K562 (cell line): ENCODE results near the gene CIAPIN1. TPM values are rescaled to one million over a fixed set of nuclear protein-coding genes. Genes with fewer than 3 reads are reported as not detected.

Experiments used
- ATAC-seq: fragments of 200-7000 bp; cut with Tn5 transposase; 3 replicates; pipeline ENCODE4 v1.9.1; 2020; ENCODE audit warnings: moderate library complexity
- BruUV-seq: library from RNA; stranded (reverse); fragments of 400-500 nt; replicated peaks from 2 replicates; lab custom pipeline; 2021; lab: Mats Ljungman, UMichigan
- CTCF ChIA-PET: fragments of 300-600 bp; formaldehyde crosslinking; extraction: SDS; loops from one replicate; lab custom pipeline; 2021; ENCODE audit warnings: low intra/inter-chr PET ratio; lab: Yijun Ruan, JAX
- POLR2A ChIA-PET: fragments of 300-600, 350-650 bp; sonication (Branson Sonifier 250); formaldehyde crosslinking; extraction: SDS; loops from one replicate; lab custom pipeline; 2021; ENCODE audit warnings: antibody characterized with exemption, inconsistent platforms; lab: Yijun Ruan, JAX
- DNase-seq, 4 experiments: peaks; one replicate each; pipeline versions ENCODE4 v3.0.0 to v3.0.0-alpha.2; 2011 to 2018; ENCODE audit warnings: low spot score in 3 of 4, mixed read lengths in 3 of 4; ENCODE audit errors: extremely low read depth in 1 of 4
- FAIRE-seq: peaks from 2 replicates; lab custom pipeline; 2011; peaks lifted over from hg19 to GRCh38; lab: Jason Lieb, UNC
- H2AFZ ChIP-seq: 2 replicates; pipeline ENCODE4 v1.6.0; 2011; ENCODE audit warnings: low read depth, low read length, control low read depth, inconsistent platforms
- H3K27ac ChIP-seq: fragments of 200-600 bp; 3 replicates; pipeline ENCODE4 v1.8.0; 2011; ENCODE audit warnings: low read depth, mild to moderate bottlenecking, control low read depth, inconsistent platforms, low read length, moderate library complexity, mixed read lengths; ENCODE audit errors: extremely low read depth
- H3K27me3 ChIP-seq, 2 experiments: fragments of 300-600 bp in 1 of 2; 2 replicates in 1 of 2; 3 replicates in 1 of 2; pipeline versions ENCODE4 v1.6.0 to v1.8.0; 2011; ENCODE audit warnings: inconsistent platforms in 2 of 2, low read length in 2 of 2, mild to moderate bottlenecking in 1 of 2, mixed read lengths in 1 of 2, moderate library complexity in 1 of 2; ENCODE audit not compliant: control insufficient read depth in 2 of 2, insufficient read depth in 2 of 2
- H3K36me3 ChIP-seq: fragments of 300-600 bp; 3 replicates; pipeline ENCODE4 v1.8.0; 2011; ENCODE audit warnings: mild to moderate bottlenecking, low read length, inconsistent platforms; ENCODE audit not compliant: control insufficient read depth, insufficient read depth
- H3K4me1 ChIP-seq, 2 experiments: fragments of 200-600 bp in 1 of 2; replicated peaks in 1 of 2; 2 replicates in 1 of 2; 3 replicates in 1 of 2; pipeline versions ENCODE4 v1.5.1 to v1.8.0; 2011; ENCODE audit warnings: inconsistent platforms in 2 of 2, low read length in 2 of 2, mild to moderate bottlenecking in 1 of 2, mixed read lengths in 1 of 2, moderate library complexity in 1 of 2; ENCODE audit not compliant: control insufficient read depth in 2 of 2, insufficient read depth in 2 of 2
- H3K4me2 ChIP-seq: 2 replicates; pipeline ENCODE4 v1.6.1; 2011; ENCODE audit warnings: low read length, control low read depth, inconsistent platforms, mixed read lengths; ENCODE audit not compliant: insufficient read depth
- H3K4me3 ChIP-seq: fragments of 200-600 bp; sonication (generic), shearing (Covaris generic); 2 replicates; pipeline ENCODE4 v1.5.1; 2016; ENCODE audit warnings: control low read depth, inconsistent platforms
- H3K79me2 ChIP-seq: fragments of 200-600 bp; 3 replicates; pipeline ENCODE4 v1.8.0; 2011; ENCODE audit warnings: low read length, inconsistent platforms; ENCODE audit not compliant: control insufficient read depth, insufficient read depth
- H3K9ac ChIP-seq, 2 experiments: 2 replicates each; pipeline versions ENCODE4 v1.6.0 to v1.6.1; 2011; ENCODE audit warnings: low read depth in 2 of 2, low read length in 2 of 2, control low read depth in 1 of 2, inconsistent platforms in 1 of 2, mild to moderate bottlenecking in 1 of 2, mixed read lengths in 1 of 2; ENCODE audit not compliant: insufficient read depth in 1 of 2
- H3K9me1 ChIP-seq: one replicate; pipeline ENCODE4 v1.6.0; 2011; ENCODE audit warnings: inconsistent platforms, mild to moderate bottlenecking, low read length, moderate library complexity; ENCODE audit not compliant: control insufficient read depth, insufficient read depth
- H3K9me3 ChIP-seq: replicated peaks from 2 replicates; pipeline ENCODE4 v1.5.1; 2011; ENCODE audit warnings: low read depth, low read length, inconsistent platforms; ENCODE audit not compliant: control insufficient read depth, insufficient read depth
- H4K20me1 ChIP-seq: replicated peaks from 2 replicates; pipeline ENCODE4 v1.6.1; 2011; ENCODE audit warnings: low read length, inconsistent platforms, mixed read lengths; ENCODE audit not compliant: control insufficient read depth, insufficient read depth
- CBFB ChIP-seq: sonication (generic); formaldehyde crosslinking; IDR thresholded peaks from 2 replicates; pipeline ENCODE4 v1.4.0; 2020; ENCODE audit warnings: mild to moderate bottlenecking, missing genetic modification reagents
- ELF1 ChIP-seq: fragments of 200-800 bp; sonication (Bioruptor generic); IDR thresholded peaks from 2 replicates; pipeline ENCODE4 v1.6.1; 2016; ENCODE audit warnings: missing genetic modification characterization, missing compliant biosample characterization
- EP300 ChIP-seq: IDR thresholded peaks from 2 replicates; pipeline ENCODE4 v1.6.1; 2012; ENCODE audit warnings: low read length, improper control_type of control experiment
- HDAC1 ChIP-seq, 2 experiments: fragments of 450-650 bp; IDR thresholded peaks; 2 replicates each; pipeline ENCODE4 v1.6.1; 2016 to 2017; ENCODE audit warnings: inconsistent platforms in 1 of 2, mild to moderate bottlenecking in 1 of 2, moderate library complexity in 1 of 2
- KLF1 ChIP-seq: fragments of 450-650 bp; IDR thresholded peaks from 2 replicates; pipeline ENCODE4 v1.6.1; 2016; ENCODE audit warnings: missing genetic modification characterization, missing compliant biosample characterization
- MBD2 ChIP-seq: sonication (generic); IDR thresholded peaks from 2 replicates; pipeline ENCODE4 v1.6.1; 2016; ENCODE audit warnings: low read depth, borderline replicate concordance
- MYC ChIP-seq, 2 experiments: fragments of 250-450 bp in 1 of 2; sonication (Bioruptor Pico) in 1 of 2; IDR thresholded peaks; 2 replicates each; pipeline versions ENCODE4 v1.5.1 to v1.6.1; 2012 to 2021; ENCODE audit warnings: low read depth in 2 of 2, borderline replicate concordance in 1 of 2, improper control_type of control experiment in 1 of 2, low read length in 1 of 2, mild to moderate bottlenecking in 1 of 2, moderate library complexity in 1 of 2
- NR2C1 ChIP-seq, 2 experiments: fragments of 450-650 bp; IDR thresholded peaks; 2 replicates each; pipeline ENCODE4 v1.6.1; 2017; ENCODE audit warnings: mild to moderate bottlenecking in 2 of 2, antibody characterized with exemption in 1 of 2, inconsistent platforms in 1 of 2, missing compliant biosample characterization in 1 of 2, missing genetic modification characterization in 1 of 2
- RFX1 ChIP-seq: fragments of 450-650 bp; IDR thresholded peaks from 2 replicates; pipeline ENCODE4 v1.6.1; 2016; ENCODE audit warnings: mild to moderate bottlenecking, moderate library complexity
- SMAD1 ChIP-seq: fragments of 150-350 bp; IDR thresholded peaks from 2 replicates; pipeline ENCODE4 v1.6.1; 2014; ENCODE audit warnings: low read length, low read depth; ENCODE audit not compliant: partially characterized antibody
- TCF3 ChIP-seq: sonication (generic); formaldehyde crosslinking; IDR thresholded peaks from 2 replicates; pipeline ENCODE4 v1.4.0; 2020; ENCODE audit warnings: mild to moderate bottlenecking, missing genetic modification reagents
- YY1 ChIP-seq, 3 experiments: IDR thresholded peaks; 2 replicates each; pipeline ENCODE4 v1.6.1; 2011; ENCODE audit warnings: low read length in 2 of 3, mild to moderate bottlenecking in 2 of 3, moderate library complexity in 2 of 3, borderline replicate concordance in 1 of 3, control low read depth in 1 of 3, low read depth in 1 of 3; ENCODE audit not compliant: insufficient read depth in 3 of 3, insufficient replicate concordance in 2 of 3, control insufficient read depth in 1 of 3, insufficient read length in 1 of 3; ENCODE audit errors: extremely low read depth in 1 of 3
- ZC3H8 ChIP-seq: fragments of 450-650 bp; IDR thresholded peaks from 2 replicates; pipeline ENCODE4 v1.6.1; 2017
- ZFX ChIP-seq: sonication (generic); formaldehyde crosslinking; IDR thresholded peaks from 2 replicates; pipeline ENCODE4 v1.8.0; 2022; ENCODE audit warnings: mild to moderate bottlenecking, missing genetic modification reagents, moderate library complexity
- ZNF518B ChIP-seq: fragments of 250-450 bp; sonication (Bioruptor Pico); IDR thresholded peaks from 2 replicates; pipeline ENCODE4 v1.5.0; 2021; ENCODE audit warnings: mild to moderate bottlenecking, moderate library complexity
- WGBS: fragments of 100-300 bp; shearing (Covaris generic); methylation state at CpG from one replicate; pipeline ENCODE4 v1.1.6; 2016; ENCODE audit warnings: low coverage, mixed read lengths; ENCODE audit not compliant: insufficient coverage; ENCODE audit errors: missing lambda C conversion rate; 5-methylcytosine and 5-hydroxymethylcytosine counted together
- in situ Hi-C: fragments of 300-500 bp; cut with MboI; formaldehyde crosslinking; loops from 4 replicates; pipeline ENCODE4 v1.15.0; 2018; ENCODE audit warnings: inconsistent platforms, mixed read lengths
- intact Hi-C: fragments of 100-400 bp; cut with micrococcal nuclease; formaldehyde crosslinking; loops from 2 replicates; pipeline ENCODE4 v1.14.2; 2022
- polyA plus RNA-seq, 8 experiments: library from polyadenylated mRNA; depleted of rRNA in 4 of 8; stranded (reverse) in 5 of 8; unstranded in 3 of 8; fragments of >200 nt; fragmentation: Nextera tagmentation in 2 of 8; fragmentation: Illumina TruSeq in 1 of 8; extraction: Ambion mirVana in 2 of 8; extraction: Trizol in 1 of 8; gene quantifications; 2 replicates each; pipeline versions ENCODE4 v1.2.1 to v1.2.3, GENCODE V29; 2011 to 2014; ENCODE audit warnings: inconsistent platforms in 1 of 8, missing spikeins in 1 of 8
- total RNA-seq, 7 experiments: library from RNA; depleted of rRNA in 6 of 7; stranded (reverse); fragments of >200 nt in 6 of 7; fragmentation: Illumina TruSeq in 2 of 7; extraction: Trizol in 2 of 7; gene quantifications; 2 replicates each; pipeline versions ENCODE4 v1.2.1 to v1.2.3, GENCODE V29; 2011 to 2021; ENCODE audit warnings: low replicate concordance in 1 of 7

CIAPIN1 gene
- total and polyA plus RNA-seq, 9 of the 15 experiments (the other 6 are each of a cell fraction or from before 2014, with no cell fraction given) = 71.8 to 263 (median 95.7) TPM

- H3K27me3 ChIP-seq = peaks cover 11 to 50% of the 10 kb centered on the region in 2 experiments; a peak in 4 of 5 replicates
- intact Hi-C loops = no loop called here
- H3K4me1 ChIP-seq = peaks cover 0 to 25% of the 10 kb centered on the region in 2 experiments; a peak in 3 of 5 replicates
- DNase-seq = no peak
- TF ChIP-seq ZFX (CRISPR knock-in tag) (no peak), ELF1 (tag) (no peak), KLF1 (tag) (no peak), CBFB (CRISPR knock-in tag) (no peak), ZNF518B (CRISPR knock-in tag) (no peak), NR2C1 (IDR thresholded peaks at IDR 0.05) (no peak), NR2C1 (tag; IDR thresholded peaks at IDR 0.05) (no peak), SMAD1 (no peak), ZC3H8 (no peak), HDAC1 (IDR thresholded peaks at IDR 0.05) (no peak), TCF3 (CRISPR knock-in tag) (no peak), RFX1 (no peak), MYC (IDR thresholded peaks at IDR 0.05; ENCODE audit: low read depth, low read length) (no peak), MYC (CRISPR knock-in tag; IDR thresholded peaks at IDR 0.05; ENCODE audit: borderline replicate concordance, low read depth) (no peak), EP300 (no peak), MBD2 (no peak), YY1 (IDR thresholded peaks at IDR 0.05; ENCODE audit: borderline replicate concordance in 1 of 3, control insufficient read depth in 1 of 3, extremely low read depth in 1 of 3, insufficient read depth in 3 of 3, insufficient read length in 1 of 3, insufficient replicate concordance in 2 of 3, low read depth in 1 of 3, low read length in 2 of 3) (no peak)
- no peak for FAIRE-seq
- no peaks in the 10 kb centered on the region for H3K79me2 ChIP-seq
- in situ Hi-C loops = loop anchor here (10.0 kb wide), 1 partner anchor 328 kb away; no protein-coding TSS in a partner anchor
- no peak overlapping the region for H3K4me3 ChIP-seq
- ATAC-seq = no peak
- no peak overlapping the region for H3K9ac ChIP-seq
- no peak overlapping the region for H3K27ac ChIP-seq
- no TSS peak for BruUV-seq
- WGBS = 2% methylated on average over 9 of the region's 9 CpGs
- no peaks in the 10 kb centered on the region for H3K9me3 ChIP-seq
- no peaks in the 10 kb centered on the region for H3K9me1 ChIP-seq
- no peak overlapping the region for H3K4me2 ChIP-seq
- CTCF ChIA-PET = no interaction called here
- H4K20me1 ChIP-seq = no peaks in the 10 kb centered on the region
- POLR2A ChIA-PET = interaction anchor here (0.7 to 1.2 kb wide), 3 partner anchors 8 to 71 kb away, joined by 3 to 5 read pairs (median 4); partner anchors contain the start of gene CCL17
- H2AFZ ChIP-seq = no peak overlapping the region
- H3K36me3 ChIP-seq = no peaks in the 10 kb centered on the region
Measured at GRCh38 chr16:57412584-57412983, 34.6 kb downstream of the CIAPIN1 start.
